Upper lobe of right lung (tissue), 1 donor: Measurements from ENCODE around the gene MTAP. TPM values are rescaled to one million over a fixed set of nuclear protein-coding genes. Genes with fewer than 3 reads are reported as not detected.
A peak's percentile ranks its signal among the peaks of the same experiment; 100 is the strongest.

Experiments used
- ATAC-seq: fragments of 200-7000 bp; cut with Tn5 transposase; one replicate; pipeline ENCODE4 v1.9.1; 2020; ENCODE audit warnings: mild to moderate bottlenecking, moderate library complexity
- DNase-seq: peaks from one replicate; pipeline ENCODE4 v3.0.0-alpha.2; 2020
- H3K27ac ChIP-seq: fragments of 200-600 bp; one replicate; pipeline ENCODE4 v1.8.0; 2022
- H3K27me3 ChIP-seq: fragments of 200-600 bp; one replicate; pipeline ENCODE4 v1.8.0; 2022; ENCODE audit warnings: mild to moderate bottlenecking
- H3K36me3 ChIP-seq: fragments of 200-600 bp; one replicate; pipeline ENCODE4 v1.8.0; 2022
- H3K4me1 ChIP-seq: fragments of 200-600 bp; one replicate; pipeline ENCODE4 v1.8.0; 2022
- H3K4me3 ChIP-seq: fragments of 200-600 bp; one replicate; pipeline ENCODE4 v1.8.0; 2022; ENCODE audit warnings: mild to moderate bottlenecking
- H3K9me3 ChIP-seq: fragments of 200-600 bp; one replicate; pipeline ENCODE4 v1.8.0; 2022
- CTCF ChIP-seq: fragments of 200-600 bp; IDR thresholded peaks from one replicate; pipeline ENCODE4 v1.8.0; 2022; ENCODE audit warnings: antibody characterized with exemption
- intact Hi-C: fragments of 100-400 bp; cut with DNase I; formaldehyde crosslinking; loops from one replicate; pipeline ENCODE4 v1.11.0; 2022
- total RNA-seq: library from RNA; stranded (reverse); fragmentation: NEBNext Ultra II Directional; extraction: Animal tissue kit (Norgen Biotek cat#: 25700); gene quantifications from one replicate; pipeline ENCODE4 v1.2.1, GENCODE V29; 2021
- donor health status: DM: no; HTN: yes; CAD: no; lungs with severe emphysema.

The MTAP gene
- total RNA-seq, 1 donor from 2014 or later, result 40.6 TPM

- intact Hi-C loops, result no loop called here
- ATAC-seq, result no peak
- no peak for DNase-seq
- TF ChIP-seq CTCF, result no peak
- Histone ChIP-seq H3K36me3 (peaks cover 45% of the 10 kb centered on the region), H3K27ac (no peak overlapping the region), H3K4me3 (no peak overlapping the region), H3K4me1 (no peaks in the 10 kb centered on the region), H3K9me3 (no peaks in the 10 kb centered on the region), H3K27me3 (no peaks in the 10 kb centered on the region)
Measured at GRCh38 chr9:21825637-21826036, 23.2 kb downstream of the MTAP start.

- Histone ChIP-seq H3K9me3 (no peaks in the 10 kb centered on the region), H3K4me1 (peaks cover 17% of the 10 kb centered on the region), H3K27ac (no peak overlapping the region), H3K27me3 (no peaks in the 10 kb centered on the region), H3K4me3 (no peak overlapping the region), H3K36me3 (peaks cover 45% of the 10 kb centered on the region)
- DNase-seq (no peak), ATAC-seq (no peak)
- intact Hi-C loops, result no loop called here
- no peak for TF ChIP-seq CTCF
Measured at GRCh38 chr9:21828853-21829410, 26.5 kb downstream of the MTAP start.

- intact Hi-C loops, result no loop called here
- ATAC-seq (no peak), DNase-seq (no peak)
- Histone ChIP-seq H3K9me3 (no peaks in the 10 kb centered on the region), H3K4me3 (no peak overlapping the region), H3K27ac (no peak overlapping the region), H3K4me1 (peaks cover 17% of the 10 kb centered on the region), H3K27me3 (no peaks in the 10 kb centered on the region), H3K36me3 (peaks cover 46% of the 10 kb centered on the region)
- no peak for TF ChIP-seq CTCF
Measured at GRCh38 chr9:21830589-21830988, 28.2 kb downstream of the MTAP start.

- DNase-seq (no peak), ATAC-seq (peak; percentile 83)
- Histone ChIP-seq H3K4me3 (no peak overlapping the region), H3K4me1 (peaks cover 17% of the 10 kb centered on the region), H3K27me3 (no peaks in the 10 kb centered on the region), H3K36me3 (peaks cover 36% of the 10 kb centered on the region), H3K27ac (no peak overlapping the region), H3K9me3 (no peaks in the 10 kb centered on the region)
- TF ChIP-seq CTCF, result no peak
- intact Hi-C loops, result no loop called here
Measured at GRCh38 chr9:21831841-21832509, 29.5 kb downstream of the MTAP start.

- Histone ChIP-seq H3K27me3 (no peaks in the 10 kb centered on the region), H3K36me3 (peaks cover 36% of the 10 kb centered on the region), H3K4me1 (peaks cover 17% of the 10 kb centered on the region), H3K4me3 (no peak overlapping the region), H3K27ac (no peak overlapping the region), H3K9me3 (no peaks in the 10 kb centered on the region)
- no peak for TF ChIP-seq CTCF
- DNase-seq (no peak), ATAC-seq (no peak)
- intact Hi-C loops, result no loop called here
Measured at GRCh38 chr9:21833090-21833801, 30.8 kb downstream of the MTAP start.
